Measurements from ENCODE around the gene URGCP. TPM values are rescaled to one million over a fixed set of nuclear protein-coding genes. Genes with fewer than 3 reads are reported as not detected.
"Not testable (repeated sequence)": the region's sequence is repeated elsewhere in the genome, so short reads cannot be mapped to it uniquely, and the experiment has no call there.

The URGCP gene
- total RNA-seq, 1 donor from 2014 or later, result 28.2 TPM

- H3K36me3 Mint-ChIP-seq, result no peaks in the 10 kb centered on the region
- H3K27me3 Mint-ChIP-seq, result peaks cover 6% of the 10 kb centered on the region
- no peaks in the 10 kb centered on the region for H3K9me3 Mint-ChIP-seq
- no peak overlapping the region for H3K27ac Mint-ChIP-seq
- H3K4me1 Mint-ChIP-seq (ENCODE audit: unreplicated experiment), result peaks cover 4% of the 10 kb centered on the region
- TF ChIP-seq, protein P1, sequence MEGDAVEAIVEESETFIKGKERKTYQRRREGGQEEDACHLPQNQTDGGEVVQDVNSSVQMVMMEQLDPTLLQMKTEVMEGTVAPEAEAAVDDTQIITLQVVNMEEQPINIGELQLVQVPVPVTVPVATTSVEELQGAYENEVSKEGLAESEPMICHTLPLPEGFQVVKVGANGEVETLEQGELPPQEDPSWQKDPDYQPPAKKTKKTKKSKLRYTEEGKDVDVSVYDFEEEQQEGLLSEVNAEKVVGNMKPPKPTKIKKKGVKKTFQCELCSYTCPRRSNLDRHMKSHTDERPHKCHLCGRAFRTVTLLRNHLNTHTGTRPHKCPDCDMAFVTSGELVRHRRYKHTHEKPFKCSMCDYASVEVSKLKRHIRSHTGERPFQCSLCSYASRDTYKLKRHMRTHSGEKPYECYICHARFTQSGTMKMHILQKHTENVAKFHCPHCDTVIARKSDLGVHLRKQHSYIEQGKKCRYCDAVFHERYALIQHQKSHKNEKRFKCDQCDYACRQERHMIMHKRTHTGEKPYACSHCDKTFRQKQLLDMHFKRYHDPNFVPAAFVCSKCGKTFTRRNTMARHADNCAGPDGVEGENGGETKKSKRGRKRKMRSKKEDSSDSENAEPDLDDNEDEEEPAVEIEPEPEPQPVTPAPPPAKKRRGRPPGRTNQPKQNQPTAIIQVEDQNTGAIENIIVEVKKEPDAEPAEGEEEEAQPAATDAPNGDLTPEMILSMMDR (conservative IDR thresholded peaks at IDR 0.05), result no peak
- no peak for DNase-seq (ENCODE audit: extremely low spot score, unreplicated experiment)
- H3K4me3 Mint-ChIP-seq, result no peak overlapping the region
These were observed 63.1 kb downstream of the URGCP start for GRCh38 chr7:43843296-43843695.

DNA sequence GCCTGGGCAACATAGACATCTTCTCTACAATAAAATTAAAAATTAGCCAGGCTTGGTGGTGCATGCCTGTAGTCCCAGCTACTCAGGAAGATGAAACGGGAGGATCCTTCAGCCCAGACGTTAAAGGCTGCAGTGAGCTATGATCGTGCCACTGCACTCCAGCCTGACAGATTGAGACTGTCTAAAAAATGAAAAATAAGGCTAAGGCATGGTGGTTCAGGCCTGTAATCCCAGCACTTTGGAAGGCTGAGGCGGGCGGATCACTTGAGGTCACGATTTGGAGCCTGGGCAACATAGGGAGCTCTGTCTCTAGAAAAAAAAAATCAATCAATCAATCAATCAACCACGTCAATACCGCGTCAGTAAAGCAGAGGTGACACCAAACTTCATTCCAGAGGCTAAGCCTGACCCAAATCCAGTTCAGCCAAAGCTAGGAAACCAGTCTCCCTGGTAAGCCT, 68.2 kb downstream of the URGCP start:
- DNase-seq (ENCODE audit: extremely low spot score, unreplicated experiment), result no peak
- TF ChIP-seq, protein P1 (conservative IDR thresholded peaks at IDR 0.05), result no peak
- Mint-ChIP-seq H3K4me3 (no peak overlapping the region), H3K9me3 (no peaks in the 10 kb centered on the region), H3K27ac (no peak overlapping the region), H3K4me1 (ENCODE audit: unreplicated experiment) (peaks cover 4% of the 10 kb centered on the region), H3K36me3 (no peaks in the 10 kb centered on the region), H3K27me3 (peaks cover 6% of the 10 kb centered on the region)

DNA sequence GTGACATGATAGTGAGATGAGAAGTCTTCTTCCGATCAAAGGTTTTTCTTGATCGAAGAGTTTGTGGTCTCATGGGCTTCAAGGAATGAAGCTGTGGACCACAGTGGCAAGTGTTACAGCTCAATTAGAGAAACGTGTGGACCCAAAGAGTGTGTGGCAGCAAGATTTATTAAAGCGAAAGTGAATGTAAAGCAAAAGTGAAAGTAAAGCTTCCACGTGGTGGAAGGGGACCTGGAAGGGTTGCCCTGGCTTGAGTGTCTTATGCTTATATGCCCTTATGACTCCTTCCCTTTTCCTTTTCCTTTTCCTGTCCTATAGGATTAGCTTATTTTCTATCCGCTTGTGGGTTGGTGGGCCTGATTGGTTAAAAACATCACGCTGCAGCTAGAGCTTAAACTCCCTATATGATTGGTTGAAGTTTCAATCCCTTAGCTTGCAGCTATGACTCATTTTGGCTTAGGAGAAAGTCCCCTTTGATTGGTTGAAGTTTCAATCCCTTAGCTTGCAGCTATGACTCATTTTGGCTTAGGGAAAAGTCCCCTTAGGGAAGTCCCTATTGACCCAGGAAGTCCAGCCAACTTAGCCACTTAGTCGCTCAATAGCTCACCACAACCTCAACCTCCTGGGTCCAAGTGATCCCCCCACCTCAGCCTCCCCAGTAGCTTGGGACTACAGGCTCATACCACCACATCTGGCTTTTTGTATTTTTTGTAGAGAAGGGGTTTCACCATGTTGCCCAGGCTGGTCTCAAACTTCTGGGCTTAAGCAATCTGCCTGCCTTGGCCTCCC, 71.7 kb downstream of the URGCP start:
- Mint-ChIP-seq H3K27ac (no peak overlapping the region), H3K36me3 (no peaks in the 10 kb centered on the region), H3K27me3 (no peaks in the 10 kb centered on the region), H3K9me3 (no peaks in the 10 kb centered on the region), H3K4me1 (ENCODE audit: unreplicated experiment) (peaks cover 4% of the 10 kb centered on the region), H3K4me3 (no peak overlapping the region)
- TF ChIP-seq, protein P1 (conservative IDR thresholded peaks at IDR 0.05), result no peak
- no peak for DNase-seq (ENCODE audit: extremely low spot score, unreplicated experiment)

GRCh38 chr7:43830917-43831316, 75.5 kb downstream of the URGCP start:
- H3K9me3 Mint-ChIP-seq; H3K4me3 Mint-ChIP-seq; H3K36me3 Mint-ChIP-seq; DNase-seq (ENCODE audit: extremely low spot score, unreplicated experiment); H3K27ac Mint-ChIP-seq; H3K4me1 Mint-ChIP-seq (ENCODE audit: unreplicated experiment): not testable (repeated sequence)
- H3K27me3 Mint-ChIP-seq, result peaks cover 24% of the 10 kb centered on the region

Other genes with a start within 250 kb of the URGCP start
- gene COA1, start 177.1 kb downstream of the URGCP start, total RNA-seq (ENCODE audit: low replicate concordance), result 49.8 and 75.3 TPM in 2 replicates
- gene BLVRA, start 147.9 kb downstream of the URGCP start, total RNA-seq (ENCODE audit: low replicate concordance), result 8.6 and 19.3 TPM in 2 replicates
- 96.6 and 101 TPM in 2 replicates for gene MRPS24, start 37.1 kb downstream of the URGCP start, total RNA-seq (ENCODE audit: low replicate concordance)
- 11.4 and 16.7 TPM in 2 replicates for gene UBE2D4, start 19.8 kb upstream of the URGCP start, total RNA-seq (ENCODE audit: low replicate concordance)
- not detected in 2 replicates for gene SPDYE1, start 91.3 kb upstream of the URGCP start, total RNA-seq (ENCODE audit: low replicate concordance)
- 62.8 and 71.7 TPM in 2 replicates for gene DBNL, start 138.1 kb upstream of the URGCP start, total RNA-seq (ENCODE audit: low replicate concordance)
- 0.57 and 0.72 TPM in 2 replicates for gene PGAM2, start 159.0 kb upstream of the URGCP start, total RNA-seq (ENCODE audit: low replicate concordance)
- gene POLM, start 175.9 kb upstream of the URGCP start, total RNA-seq (ENCODE audit: low replicate concordance), result 25.2 and 27.2 TPM in 2 replicates
- gene AEBP1, start 197.7 kb upstream of the URGCP start, total RNA-seq (ENCODE audit: low replicate concordance), result 5.0 and 64.1 TPM in 2 replicates
- gene POLD2, start 217.0 kb upstream of the URGCP start, total RNA-seq (ENCODE audit: low replicate concordance), result 122 and 142 TPM in 2 replicates
- gene MYL7, start 234.7 kb upstream of the URGCP start, total RNA-seq (ENCODE audit: low replicate concordance), result 1.6 and 2.5 TPM in 2 replicates

Data from type B pancreatic cell (in vitro differentiated cells).